Measurements from ENCODE around the gene KCNQ1. TPM values are rescaled to one million over a fixed set of nuclear protein-coding genes. Genes with fewer than 3 reads are reported as not detected.

Gene KCNQ1
- polyA plus RNA-seq, 1 of the 3 experiments (the other 2 are of a cell fraction), result 0.05 TPM

DNA sequence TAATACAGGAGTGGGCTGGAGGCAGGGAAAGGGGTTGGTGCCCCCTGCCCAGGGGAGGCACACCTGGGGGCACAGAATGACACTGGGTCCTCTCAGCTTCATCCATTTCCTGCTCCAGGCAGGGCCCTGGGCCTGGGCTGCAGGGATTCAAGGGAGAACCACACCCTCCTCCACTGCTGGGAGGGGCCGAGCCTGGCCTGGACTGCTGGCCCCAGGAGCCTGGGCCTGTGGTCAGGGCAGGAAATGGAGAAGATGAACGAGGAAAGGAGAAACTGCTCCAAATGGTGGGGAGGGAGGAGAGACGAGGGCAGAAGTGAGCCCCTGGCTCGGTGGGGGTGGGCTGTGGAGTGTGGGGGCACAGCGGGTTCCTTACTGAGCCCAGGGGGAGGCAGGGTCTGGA, 293.1 kb downstream of the KCNQ1 start:
- Histone ChIP-seq H3K4me3 (ENCODE audit: low read depth in 2 of 2, low read length in 1 of 2) (no peak overlapping the region), H3K27me3 (ENCODE audit: insufficient read depth) (no peaks in the 10 kb centered on the region), H4K20me1 (ENCODE audit: insufficient read depth) (no peaks in the 10 kb centered on the region), H3K27ac (ENCODE audit: low read depth in 2 of 2, low read length in 1 of 2) (no peak overlapping the region; a peak in 1 of 4 replicates), H3K9me2 (no peaks in the 10 kb centered on the region), H3K9me3 (no peaks in the 10 kb centered on the region), H3K4me1 (ENCODE audit: control insufficient read depth in 1 of 2, insufficient read depth in 2 of 2, low read depth in 1 of 2, low read length in 1 of 2) (peaks cover 0 to 53% of the 10 kb centered on the region in 2 experiments; a peak in 1 of 4 replicates), H2AFZ (ENCODE audit: low read depth) (no peak overlapping the region), H3K9ac (no peak overlapping the region), H3F3A (replicated peaks; ENCODE audit: insufficient read depth) (no peaks in the 10 kb centered on the region), H3K79me2 (ENCODE audit: insufficient read depth) (no peaks in the 10 kb centered on the region), H3K4me2 (no peak overlapping the region), H3K36me3 (replicated peaks in 1 of 2; ENCODE audit: control insufficient read depth in 1 of 2, insufficient read depth in 2 of 2, low read length in 1 of 2) (no peaks in the 10 kb centered on the region)
- TF ChIP-seq YY1 (IDR thresholded peaks at IDR 0.05; ENCODE audit: low read depth), result no peak
- no peak for TF ChIP-seq RFX5 (IDR thresholded peaks at IDR 0.05; ENCODE audit: low read length)
- TF ChIP-seq GABPA (IDR thresholded peaks at IDR 0.05; ENCODE audit: low read depth), result no peak
- 67% methylated on average over 5 of the region's 5 CpGs for WGBS (ENCODE audit: low lambda C conversion rate)
- DNase-seq, result no peak
- ChIA-PET POLR2A (no interaction called here), CTCF (no interaction called here)

- Histone ChIP-seq H3F3A (replicated peaks; ENCODE audit: insufficient read depth) (no peaks in the 10 kb centered on the region), H3K4me1 (ENCODE audit: control insufficient read depth in 1 of 2, insufficient read depth in 2 of 2, low read depth in 1 of 2, low read length in 1 of 2) (peaks cover 0 to 47% of the 10 kb centered on the region in 2 experiments; a peak in 1 of 4 replicates), H3K9me3 (no peaks in the 10 kb centered on the region), H3K27ac (ENCODE audit: low read depth in 2 of 2, low read length in 1 of 2) (peak overlapping the region in 1 of 2 experiments; percentile 16; a peak in 1 of 4 replicates), H3K4me2 (no peak overlapping the region), H3K4me3 (ENCODE audit: low read depth in 2 of 2, low read length in 1 of 2) (no peak overlapping the region), H3K27me3 (ENCODE audit: insufficient read depth) (no peaks in the 10 kb centered on the region), H3K9ac (no peak overlapping the region), H2AFZ (ENCODE audit: low read depth) (no peak overlapping the region), H3K36me3 (replicated peaks in 1 of 2; ENCODE audit: control insufficient read depth in 1 of 2, insufficient read depth in 2 of 2, low read length in 1 of 2) (no peaks in the 10 kb centered on the region), H3K79me2 (ENCODE audit: insufficient read depth) (no peaks in the 10 kb centered on the region), H4K20me1 (ENCODE audit: insufficient read depth) (no peaks in the 10 kb centered on the region), H3K9me2 (no peaks in the 10 kb centered on the region)
- TF ChIP-seq, protein P1, sequence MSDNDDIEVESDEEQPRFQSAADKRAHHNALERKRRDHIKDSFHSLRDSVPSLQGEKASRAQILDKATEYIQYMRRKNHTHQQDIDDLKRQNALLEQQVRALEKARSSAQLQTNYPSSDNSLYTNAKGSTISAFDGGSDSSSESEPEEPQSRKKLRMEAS (IDR thresholded peaks at IDR 0.05; ENCODE audit: low read depth), result no peak
- TF ChIP-seq JUND (IDR thresholded peaks at IDR 0.05) (no peak), POLR2AphosphoS5 (IDR thresholded peaks at IDR 0.05; ENCODE audit: low read depth, low read length) (no peak), USF2 (IDR thresholded peaks at IDR 0.05; ENCODE audit: borderline replicate concordance, low read depth, low read length) (no peak), IRF3 (IDR thresholded peaks at IDR 0.05; ENCODE audit: low read depth, low read length) (no peak), RCOR1 (IDR thresholded peaks at IDR 0.05; ENCODE audit: low read length) (no peak), EP300 (IDR thresholded peaks at IDR 0.05; ENCODE audit: borderline replicate concordance in 1 of 2, low read depth in 1 of 2, low read length in 1 of 2) (no peak), SIN3A (IDR thresholded peaks at IDR 0.05; ENCODE audit: borderline replicate concordance, low read depth, low read length) (no peak), NFIC (IDR thresholded peaks at IDR 0.05; ENCODE audit: borderline replicate concordance) (no peak), RAD21 (IDR thresholded peaks at IDR 0.05; ENCODE audit: low read length) (no peak), RFX5 (IDR thresholded peaks at IDR 0.05; ENCODE audit: low read length) (no peak), MEF2A (IDR thresholded peaks at IDR 0.05; ENCODE audit: borderline replicate concordance, low read depth) (no peak), GABPA (IDR thresholded peaks at IDR 0.05; ENCODE audit: low read depth) (no peak), FOSL2 (IDR thresholded peaks at IDR 0.05; ENCODE audit: borderline replicate concordance, low read depth) (no peak), FOXJ3 (CRISPR knock-in tag; IDR thresholded peaks at IDR 0.05) (no peak), ZBTB33 (IDR thresholded peaks at IDR 0.05; ENCODE audit: borderline replicate concordance, low read depth) (no peak)
- ChIA-PET CTCF (no interaction called here), POLR2A (interaction anchor here (0.6 kb wide), 1 partner anchor 37 kb away, joined by 3 read pairs; no protein-coding TSS in a partner anchor)
- 69% methylated on average over 10 of the region's 14 CpGs for WGBS (ENCODE audit: low lambda C conversion rate)
- no peak for DNase-seq
These were observed 294.0 kb downstream of the KCNQ1 start for GRCh38 chr11:2738551-2739431.

All from SK-N-SH (cell line).